Fibroblast of mammary gland (primary cell): ENCODE measurements around the gene PPFIA2.

Experiments used
- DNase-seq: peaks from one replicate; pipeline ENCODE4 v3.0.0-alpha.2; 2010; ENCODE audit warnings: low read depth
- H3K4me3 ChIP-seq: 2 replicates; pipeline ENCODE4 v1.5.1; 2011; ENCODE audit warnings: low read depth, mild to moderate bottlenecking, low read length, moderate library complexity; ENCODE audit not compliant: control insufficient read depth
- TF ChIP-seq, protein P1 (sequence below): conservative IDR thresholded peaks from 2 replicates; pipeline ENCODE4 v1.5.1; 2011; ENCODE audit warnings: low read depth, low read length, inconsistent platforms; ENCODE audit not compliant: control insufficient read depth, insufficient read depth

The PPFIA2 gene

DNA sequence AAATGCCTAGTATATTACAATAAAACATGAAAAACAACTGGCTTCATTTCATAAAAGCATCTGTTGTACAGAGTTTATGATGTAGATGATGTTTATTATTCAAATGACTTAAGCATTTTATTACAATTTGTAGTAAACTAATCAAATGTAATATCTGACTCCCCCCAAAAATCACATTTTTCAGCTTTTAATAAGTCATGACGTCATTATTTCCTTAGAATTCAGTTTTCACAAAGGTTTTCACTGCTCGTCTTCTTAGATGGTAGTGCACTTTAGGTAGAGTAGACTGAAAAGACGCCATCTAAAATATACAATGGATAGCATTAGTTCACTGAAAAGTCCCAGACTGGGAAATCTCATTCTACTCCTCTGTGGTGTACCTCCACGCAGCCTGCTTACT is 499.8 kb downstream of the PPFIA2 start:
- no peak for DNase-seq
- no peak overlapping the region for H3K4me3 ChIP-seq
- TF ChIP-seq, protein P1, sequence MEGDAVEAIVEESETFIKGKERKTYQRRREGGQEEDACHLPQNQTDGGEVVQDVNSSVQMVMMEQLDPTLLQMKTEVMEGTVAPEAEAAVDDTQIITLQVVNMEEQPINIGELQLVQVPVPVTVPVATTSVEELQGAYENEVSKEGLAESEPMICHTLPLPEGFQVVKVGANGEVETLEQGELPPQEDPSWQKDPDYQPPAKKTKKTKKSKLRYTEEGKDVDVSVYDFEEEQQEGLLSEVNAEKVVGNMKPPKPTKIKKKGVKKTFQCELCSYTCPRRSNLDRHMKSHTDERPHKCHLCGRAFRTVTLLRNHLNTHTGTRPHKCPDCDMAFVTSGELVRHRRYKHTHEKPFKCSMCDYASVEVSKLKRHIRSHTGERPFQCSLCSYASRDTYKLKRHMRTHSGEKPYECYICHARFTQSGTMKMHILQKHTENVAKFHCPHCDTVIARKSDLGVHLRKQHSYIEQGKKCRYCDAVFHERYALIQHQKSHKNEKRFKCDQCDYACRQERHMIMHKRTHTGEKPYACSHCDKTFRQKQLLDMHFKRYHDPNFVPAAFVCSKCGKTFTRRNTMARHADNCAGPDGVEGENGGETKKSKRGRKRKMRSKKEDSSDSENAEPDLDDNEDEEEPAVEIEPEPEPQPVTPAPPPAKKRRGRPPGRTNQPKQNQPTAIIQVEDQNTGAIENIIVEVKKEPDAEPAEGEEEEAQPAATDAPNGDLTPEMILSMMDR: no peak

- no peak overlapping the region for H3K4me3 ChIP-seq
- DNase-seq: peak; percentile 62
- TF ChIP-seq, protein P1: peak; percentile 66
These were observed 501.1 kb downstream of the PPFIA2 start for GRCh38 chr12:81257947-81258551.

DNA sequence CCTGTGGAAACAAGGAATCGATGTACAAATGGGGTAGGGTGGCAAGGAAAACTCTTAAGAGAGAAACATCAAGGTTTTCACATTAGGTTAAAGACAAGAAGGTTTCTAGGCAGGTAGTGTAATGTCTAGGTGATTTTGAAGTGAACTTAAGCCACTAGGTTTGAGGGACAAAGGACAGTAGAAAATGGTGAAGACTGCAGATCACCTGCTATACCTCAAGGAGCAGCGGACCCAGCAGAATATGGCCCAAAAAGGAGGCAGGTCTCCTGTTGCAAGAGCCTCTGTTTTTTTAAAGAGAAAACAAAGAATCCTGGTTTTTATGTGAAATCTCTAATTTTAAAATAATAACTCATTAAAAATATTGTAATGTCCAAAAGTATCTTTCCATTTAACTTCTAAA is 503.2 kb downstream of the PPFIA2 start:
- H3K4me3 ChIP-seq: no peak overlapping the region
- no peak for DNase-seq
- TF ChIP-seq, protein P1: no peak

- DNase-seq: no peak
- TF ChIP-seq, protein P1: no peak
- no peak overlapping the region for H3K4me3 ChIP-seq
These were observed 503.7 kb downstream of the PPFIA2 start for GRCh38 chr12:81255456-81255855.

DNA sequence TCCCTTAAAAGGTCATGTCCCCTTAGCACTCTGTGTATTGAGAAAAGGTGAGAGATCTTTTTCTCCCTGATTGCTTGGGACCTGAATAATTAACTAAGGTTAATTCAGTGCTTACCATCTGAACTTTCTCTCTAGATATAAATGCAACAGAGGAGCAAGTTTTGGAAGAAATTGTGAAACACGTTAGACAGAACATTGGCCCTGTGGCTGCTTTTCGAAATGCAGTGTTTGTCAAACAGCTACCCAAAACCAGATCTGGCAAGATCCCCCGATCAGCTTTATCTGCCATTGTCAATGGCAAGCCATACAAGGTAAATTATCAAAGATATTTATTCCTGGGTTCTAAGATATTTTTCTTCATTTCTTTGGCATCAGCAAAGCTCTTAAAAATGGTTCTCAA is 505.8 kb downstream of the PPFIA2 start:
- H3K4me3 ChIP-seq: no peak overlapping the region
- TF ChIP-seq, protein P1: no peak
- DNase-seq: no peak

- TF ChIP-seq, protein P1: no peak
- peak; percentile 5 for DNase-seq
- H3K4me3 ChIP-seq: no peak overlapping the region
These were observed 506.9 kb downstream of the PPFIA2 start for GRCh38 chr12:81252228-81252627.

DNA sequence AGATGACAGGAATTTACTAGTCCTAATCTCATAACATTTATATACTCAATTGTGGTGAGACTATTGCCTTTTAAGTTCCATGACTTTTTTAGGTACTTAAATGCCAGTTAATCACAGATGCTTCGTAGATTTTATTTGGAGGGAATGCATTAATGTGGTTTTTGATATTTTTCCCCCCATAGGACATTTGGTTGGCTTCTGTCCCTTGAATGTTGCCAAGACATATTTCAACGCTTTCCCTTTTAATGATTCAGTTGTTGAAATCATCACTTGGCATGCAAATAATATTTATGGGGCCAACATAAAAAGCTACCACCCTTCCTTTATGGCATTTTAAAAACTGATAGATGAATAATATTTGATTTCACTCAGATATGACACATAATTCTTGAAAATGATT is 509.2 kb downstream of the PPFIA2 start:
- DNase-seq: peak; percentile 10
- TF ChIP-seq, protein P1: no peak
- H3K4me3 ChIP-seq: no peak overlapping the region
